ENCODE data around the gene TBC1D5.

The TBC1D5 gene

GRCh38 chr3:17585394-17586325, 156.8 kb downstream of the TBC1D5 start:
- DNase-seq, result no peak

- no peak for DNase-seq
These were observed 158.4 kb downstream of the TBC1D5 start for GRCh38 chr3:17584066-17584465.

- DNase-seq, result no peak
These were observed 158.9 kb downstream of the TBC1D5 start for GRCh38 chr3:17583530-17583929.

- no peak for DNase-seq
These were observed 160.9 kb downstream of the TBC1D5 start for GRCh38 chr3:17581421-17582080.

GRCh38 chr3:17580901-17581300, 161.5 kb downstream of the TBC1D5 start:
- no peak for DNase-seq

- DNase-seq, result no peak
These were observed 163.0 kb downstream of the TBC1D5 start for GRCh38 chr3:17579289-17580031.

GRCh38 chr3:17577796-17578520, 164.5 kb downstream of the TBC1D5 start:
- DNase-seq, result peak; percentile 12

- no peak for DNase-seq
These were observed 169.0 kb downstream of the TBC1D5 start for GRCh38 chr3:17573396-17573795.

- no peak for DNase-seq
These were observed 170.7 kb downstream of the TBC1D5 start for GRCh38 chr3:17571686-17572085.

GRCh38 chr3:17562845-17563244, 179.6 kb downstream of the TBC1D5 start:
- no peak for DNase-seq

- no peak for DNase-seq
These were observed 183.9 kb downstream of the TBC1D5 start for GRCh38 chr3:17558565-17558964.

GRCh38 chr3:17557749-17558463, 184.5 kb downstream of the TBC1D5 start:
- DNase-seq, result no peak

GRCh38 chr3:17555525-17555924, 186.9 kb downstream of the TBC1D5 start:
- no peak for DNase-seq

GRCh38 chr3:17554078-17554477, 188.4 kb downstream of the TBC1D5 start:
- no peak for DNase-seq

- no peak for DNase-seq
These were observed 189.4 kb downstream of the TBC1D5 start for GRCh38 chr3:17553080-17553479.

GRCh38 chr3:17552351-17552750, 190.1 kb downstream of the TBC1D5 start:
- no peak for DNase-seq

- DNase-seq, result no peak
These were observed 190.5 kb downstream of the TBC1D5 start for GRCh38 chr3:17551895-17552294.

- DNase-seq, result no peak
These were observed 191.1 kb downstream of the TBC1D5 start for GRCh38 chr3:17551333-17551732.

- DNase-seq, result no peak
These were observed 191.8 kb downstream of the TBC1D5 start for GRCh38 chr3:17550624-17551023.

- DNase-seq, result no peak
These were observed 195.8 kb downstream of the TBC1D5 start for GRCh38 chr3:17546500-17547255.

- peak; percentile 5 for DNase-seq
These were observed 197.8 kb downstream of the TBC1D5 start for GRCh38 chr3:17544632-17545031.

Data from fibroblast of skin of back (primary cell).